ENCODE results near the gene C7.
"Not testable (repeated sequence)": the region's sequence is repeated elsewhere in the genome, so short reads cannot be mapped to it uniquely, and the experiment has no call there.

Gene C7

DNA sequence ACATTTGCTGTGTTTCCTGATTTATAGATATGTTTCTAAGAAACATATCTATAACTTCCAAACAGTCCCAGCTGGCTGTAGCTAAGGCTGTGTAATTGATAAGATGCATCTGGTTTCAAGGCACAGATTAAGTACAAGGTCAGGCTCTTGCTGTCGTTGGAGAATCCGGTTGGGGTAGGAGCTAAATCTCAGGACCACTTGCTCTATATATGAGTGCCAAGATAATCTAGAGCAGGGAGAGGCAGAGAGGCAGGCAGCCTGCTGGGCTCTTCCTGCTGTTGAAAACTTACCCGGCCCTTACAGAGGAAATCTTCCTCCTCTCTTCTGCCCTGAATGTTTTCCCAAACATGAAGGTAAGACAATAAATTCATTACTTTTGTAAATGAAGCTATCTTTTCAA, at the start of gene C7:
Gene C7 (plus strand): TSS at position 234 of the 400 bp plus-strand sequence. CDS start 114 bp downstream, at position 348.
- H3K27ac Mint-ChIP-seq = no peak within 1 kb of the TSS
- H3K4me1 Mint-ChIP-seq = no peaks in the 10 kb centered on the region
- H3K36me3 Mint-ChIP-seq = no peaks in the 10 kb centered on the region
- H3K27me3 Mint-ChIP-seq = peaks cover 21% of the 10 kb centered on the region
- H3K4me3 Mint-ChIP-seq = no peak within 1 kb of the TSS
- no peaks in the 10 kb centered on the region for H3K9me3 Mint-ChIP-seq

DNA sequence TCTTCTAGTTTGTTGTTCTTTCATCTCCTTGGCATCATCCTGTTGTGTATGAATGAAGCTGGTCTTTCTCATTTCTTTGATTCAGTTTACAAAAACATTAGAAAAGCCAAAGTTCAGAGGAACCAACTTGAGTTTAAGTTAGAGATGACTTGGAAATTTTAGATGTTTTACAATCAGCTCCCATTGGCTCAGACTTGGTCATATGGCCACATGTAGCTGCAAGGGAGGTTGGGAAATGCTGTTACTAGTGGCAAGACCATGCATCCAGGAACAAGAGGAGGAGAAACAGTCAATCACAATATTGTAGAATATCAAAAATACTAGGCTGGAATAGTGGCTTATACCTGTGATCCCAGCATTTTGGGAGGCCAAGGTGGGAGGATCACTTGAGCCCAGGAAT, 48.6 kb upstream of the C7 start:
- Mint-ChIP-seq H3K4me1 (no peaks in the 10 kb centered on the region), H3K36me3 (no peaks in the 10 kb centered on the region), H3K27ac (no peak overlapping the region), H3K9me3 (no peaks in the 10 kb centered on the region), H3K4me3 (no peak overlapping the region), H3K27me3 (no peaks in the 10 kb centered on the region)

DNA sequence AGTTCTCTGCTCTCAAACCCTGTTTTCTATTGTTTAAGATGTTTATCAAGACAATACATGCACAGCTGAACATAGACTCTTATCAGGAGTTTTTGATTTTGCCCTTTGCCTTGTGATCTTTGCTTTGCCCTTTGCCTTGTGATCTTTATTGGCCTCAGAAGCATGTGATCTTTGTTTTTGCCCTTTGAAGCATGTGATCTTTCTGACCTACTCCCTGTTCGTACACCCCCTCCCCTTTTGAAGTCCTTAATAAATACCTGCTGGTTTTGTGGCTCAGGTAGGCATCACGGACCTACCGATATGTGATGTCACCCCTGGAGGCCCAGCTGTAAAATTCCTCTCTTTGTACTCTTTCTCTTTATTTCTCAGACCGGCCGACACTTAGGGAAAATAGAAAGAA, 44.3 kb upstream of the C7 start:
- not testable (repeated sequence) for H3K9me3 Mint-ChIP-seq, H3K36me3 Mint-ChIP-seq, H3K4me1 Mint-ChIP-seq, H3K27ac Mint-ChIP-seq, H3K27me3 Mint-ChIP-seq, H3K4me3 Mint-ChIP-seq

DNA sequence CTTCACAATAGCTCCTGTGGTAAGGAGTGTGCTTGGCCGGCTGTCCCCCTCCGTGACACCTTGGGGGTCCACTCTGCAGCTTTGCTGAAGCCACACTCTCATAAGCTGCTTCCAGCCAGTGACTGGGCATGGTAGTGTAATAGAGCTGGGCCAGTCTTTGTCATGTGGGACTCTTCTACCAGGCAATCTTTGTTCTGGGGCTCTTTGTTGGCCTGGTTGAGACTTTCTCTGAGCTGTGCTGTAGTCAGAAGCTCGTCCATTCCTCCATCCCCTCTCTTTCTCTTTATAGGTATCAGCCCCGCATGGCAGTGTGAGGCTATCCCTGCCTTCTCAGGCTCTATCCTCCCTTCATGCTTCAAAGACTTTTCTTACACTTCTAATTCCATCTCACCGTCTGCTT, 42.5 kb upstream of the C7 start:
- no peak overlapping the region for H3K27ac Mint-ChIP-seq
- no peaks in the 10 kb centered on the region for H3K27me3 Mint-ChIP-seq
- no peak overlapping the region for H3K4me3 Mint-ChIP-seq
- H3K36me3 Mint-ChIP-seq = no peaks in the 10 kb centered on the region
- no peaks in the 10 kb centered on the region for H3K9me3 Mint-ChIP-seq
- no peaks in the 10 kb centered on the region for H3K4me1 Mint-ChIP-seq

DNA sequence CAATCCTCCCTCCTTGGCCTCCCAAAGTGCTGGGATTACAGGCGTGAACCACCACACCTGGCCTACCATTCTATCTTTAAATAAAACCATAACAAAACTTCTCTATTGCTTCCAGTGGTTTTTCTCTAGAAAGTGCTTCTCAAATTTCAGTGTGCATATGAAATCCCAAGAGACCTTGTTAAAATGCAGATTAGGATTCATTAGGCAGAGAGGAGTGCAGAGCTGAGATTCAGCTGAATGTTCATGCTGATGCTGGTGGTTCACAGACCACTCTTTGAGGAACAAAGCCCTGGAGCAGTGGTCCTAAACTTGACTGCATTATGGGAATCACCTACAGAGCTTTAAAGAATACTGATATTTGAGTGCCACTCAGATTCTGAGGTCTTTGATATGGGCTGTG, 39.9 kb upstream of the C7 start:
- Mint-ChIP-seq H3K36me3 (no peaks in the 10 kb centered on the region), H3K27ac (no peak overlapping the region), H3K4me3 (no peak overlapping the region), H3K4me1 (no peaks in the 10 kb centered on the region), H3K27me3 (peaks cover 2% of the 10 kb centered on the region), H3K9me3 (no peaks in the 10 kb centered on the region)

DNA sequence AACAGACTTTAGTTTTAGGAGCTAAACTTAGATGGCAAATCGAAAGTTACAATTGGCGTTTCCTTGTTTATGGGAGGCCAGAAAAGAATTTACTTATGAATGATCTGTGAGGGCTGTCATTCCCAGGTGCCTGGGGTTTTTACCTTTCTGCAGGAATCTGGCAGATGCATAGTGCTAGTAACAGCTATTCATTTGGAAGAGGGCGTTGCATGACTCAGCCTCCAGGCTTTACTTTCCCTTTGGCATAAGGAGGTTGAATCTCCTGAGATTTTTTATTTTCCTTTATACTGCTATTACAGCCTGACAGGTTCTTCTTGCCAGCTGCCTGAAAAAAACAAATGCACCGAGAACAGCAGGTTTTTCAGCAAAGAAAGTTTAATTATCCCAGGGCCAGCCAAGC, 38.1 kb upstream of the C7 start:
- H3K9me3 Mint-ChIP-seq = no peaks in the 10 kb centered on the region
- H3K27ac Mint-ChIP-seq = no peak overlapping the region
- H3K27me3 Mint-ChIP-seq = peaks cover 2% of the 10 kb centered on the region
- H3K4me3 Mint-ChIP-seq = no peak overlapping the region
- H3K36me3 Mint-ChIP-seq = no peaks in the 10 kb centered on the region
- no peaks in the 10 kb centered on the region for H3K4me1 Mint-ChIP-seq

DNA sequence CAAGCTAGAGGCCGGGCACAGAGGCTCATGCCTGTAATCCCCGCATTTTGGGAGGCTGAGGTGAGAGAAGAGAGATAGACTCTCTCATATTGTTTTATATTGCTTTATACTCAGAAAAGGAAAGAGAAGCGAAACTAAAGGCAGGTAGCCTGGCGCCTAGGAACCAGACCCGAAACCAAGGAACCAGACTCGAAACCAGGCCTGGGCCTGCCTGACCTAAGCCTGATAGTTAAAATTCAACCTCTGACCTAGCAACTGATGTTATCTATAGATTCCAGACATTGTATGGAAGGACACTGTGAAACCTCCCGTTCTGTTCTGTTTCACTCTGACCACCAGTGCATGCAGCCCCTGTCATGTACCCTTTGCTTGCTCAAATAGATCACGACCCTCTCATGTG, 37.0 kb upstream of the C7 start:
- H3K4me3 Mint-ChIP-seq, H3K27me3 Mint-ChIP-seq, H3K36me3 Mint-ChIP-seq, H3K4me1 Mint-ChIP-seq, H3K27ac Mint-ChIP-seq, H3K9me3 Mint-ChIP-seq: not testable (repeated sequence)

DNA sequence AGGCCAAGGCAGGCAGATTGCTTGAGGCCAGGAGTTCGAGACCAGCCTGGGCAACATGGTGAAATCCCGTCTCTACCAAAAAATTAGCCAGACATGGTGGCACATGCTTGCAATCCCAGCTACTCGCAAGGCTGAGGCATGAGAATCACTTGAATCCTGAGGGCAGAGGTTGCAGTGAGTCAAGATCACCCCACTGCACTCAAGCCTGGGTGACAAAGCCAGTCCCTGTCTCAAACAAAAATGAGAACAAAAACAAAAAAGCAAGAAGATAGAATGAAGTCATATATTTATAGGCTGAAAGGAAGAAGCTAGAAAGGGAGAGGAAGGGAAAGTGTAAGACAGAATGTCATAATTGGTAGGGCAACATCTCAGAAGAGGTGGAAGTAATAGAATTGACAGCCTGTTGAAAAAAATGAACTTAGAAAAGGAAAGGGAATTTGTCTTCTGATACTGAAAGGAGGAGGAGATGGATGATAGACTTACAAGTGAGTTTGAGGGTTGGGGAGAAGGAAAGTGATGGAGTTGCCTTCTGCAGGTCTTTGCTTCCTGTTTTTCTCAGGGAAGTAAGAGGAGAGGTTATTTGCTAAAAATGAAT, 35.9 kb upstream of the C7 start:
- H3K27me3 Mint-ChIP-seq = peaks cover 2% of the 10 kb centered on the region
- H3K4me1 Mint-ChIP-seq = no peaks in the 10 kb centered on the region
- H3K27ac Mint-ChIP-seq = no peak overlapping the region

DNA sequence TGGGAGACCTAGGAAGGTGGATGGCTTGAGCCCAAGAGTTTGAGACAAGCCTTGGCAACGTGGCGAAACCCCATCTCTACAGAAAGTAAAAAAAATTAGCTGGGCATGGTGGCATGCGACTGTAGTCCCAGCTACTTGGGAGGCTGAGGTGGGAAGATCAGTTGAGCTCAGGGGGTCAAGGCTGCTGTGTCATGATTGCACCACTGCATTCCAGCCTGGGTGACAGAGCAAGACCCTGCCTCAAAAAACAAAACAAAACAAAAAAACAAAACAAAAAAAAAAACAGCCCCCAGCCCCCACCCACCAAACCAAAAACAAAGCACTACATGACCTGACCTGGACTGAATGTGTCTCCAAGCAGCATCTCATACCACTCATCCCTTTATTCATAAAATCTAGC, 33.3 kb upstream of the C7 start:
- Mint-ChIP-seq H3K36me3 (peaks cover 3% of the 10 kb centered on the region), H3K4me3 (no peak overlapping the region), H3K27ac (no peak overlapping the region), H3K4me1 (no peaks in the 10 kb centered on the region), H3K27me3 (peaks cover 2% of the 10 kb centered on the region), H3K9me3 (no peaks in the 10 kb centered on the region)

More for the DNA sequence above, 35.9 kb upstream of the C7 start:
- Mint-ChIP-seq H3K4me3 (no peak overlapping the region), H3K9me3 (no peaks in the 10 kb centered on the region), H3K36me3 (peaks cover 3% of the 10 kb centered on the region)

DNA sequence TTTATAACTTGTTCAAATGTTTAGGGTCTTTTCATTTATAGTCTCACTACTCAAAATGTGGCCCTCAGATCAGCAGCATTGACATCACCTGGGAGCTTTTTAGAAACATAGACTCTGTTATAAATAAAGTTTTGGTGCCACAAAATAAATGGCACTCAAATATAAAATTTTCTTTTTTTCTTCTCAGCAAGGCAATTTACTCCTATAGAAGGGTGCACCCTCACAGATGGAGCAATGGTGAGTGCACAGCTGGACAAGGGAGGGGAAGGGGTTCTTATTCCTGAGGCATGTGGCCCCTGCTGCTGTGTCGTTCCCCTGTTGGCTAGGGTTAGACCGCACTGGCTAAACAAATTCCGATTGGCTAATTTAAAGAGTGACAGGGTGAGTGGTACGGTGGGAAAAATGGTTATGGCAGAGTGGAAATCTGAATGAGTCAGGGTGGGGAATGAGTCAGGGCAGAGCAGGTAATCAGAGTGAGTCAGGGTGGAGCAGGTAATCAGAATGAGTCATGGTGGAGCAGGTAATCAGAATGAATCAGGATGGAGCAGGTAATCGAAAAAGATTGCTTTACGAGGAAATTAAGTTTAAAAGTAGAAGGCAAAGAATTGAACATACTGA, 31.8 kb upstream of the C7 start:
- H3K27ac Mint-ChIP-seq = no peak overlapping the region
- no peak overlapping the region for H3K4me3 Mint-ChIP-seq
- H3K4me1 Mint-ChIP-seq = no peaks in the 10 kb centered on the region
- H3K27me3 Mint-ChIP-seq = no peaks in the 10 kb centered on the region
- peaks cover 3% of the 10 kb centered on the region for H3K36me3 Mint-ChIP-seq
- no peaks in the 10 kb centered on the region for H3K9me3 Mint-ChIP-seq

DNA sequence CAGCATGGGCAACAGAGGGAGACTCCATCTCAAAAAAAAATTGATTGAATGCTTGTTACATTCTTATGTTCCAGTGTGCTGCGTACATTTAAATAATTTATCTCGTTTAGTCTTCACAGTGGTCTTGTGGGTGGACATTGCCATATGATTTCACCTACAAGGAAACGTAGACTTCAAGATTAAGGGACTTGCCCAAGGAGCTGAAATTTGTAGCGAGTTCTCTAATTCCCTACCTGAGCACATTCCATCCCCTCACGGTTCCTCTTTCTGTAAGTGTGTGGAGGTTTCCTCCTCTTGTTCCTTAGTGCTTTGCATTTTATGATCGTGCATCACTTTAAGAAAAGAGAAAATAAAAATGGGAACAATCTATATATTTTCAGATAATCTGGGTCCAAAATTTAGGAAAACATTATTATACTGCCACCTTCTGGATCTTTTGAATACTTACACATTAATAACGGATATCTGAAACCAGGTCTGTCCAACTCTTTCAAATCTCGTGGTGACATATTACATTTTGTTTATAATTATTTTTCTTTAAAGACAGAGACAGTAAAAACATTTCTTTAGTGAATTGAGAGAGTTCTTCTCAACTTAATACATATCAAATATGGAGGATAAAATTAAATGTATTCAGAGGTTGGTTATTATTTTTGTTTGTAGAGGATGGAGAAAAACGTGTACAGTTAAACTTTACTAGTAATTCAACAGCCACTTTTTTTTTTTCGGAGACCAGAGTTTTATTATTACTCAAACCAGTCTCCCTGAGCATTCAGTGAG, 29.9 kb upstream of the C7 start:
- Mint-ChIP-seq H3K9me3 (no peaks in the 10 kb centered on the region), H3K36me3 (peaks cover 3% of the 10 kb centered on the region)

DNA sequence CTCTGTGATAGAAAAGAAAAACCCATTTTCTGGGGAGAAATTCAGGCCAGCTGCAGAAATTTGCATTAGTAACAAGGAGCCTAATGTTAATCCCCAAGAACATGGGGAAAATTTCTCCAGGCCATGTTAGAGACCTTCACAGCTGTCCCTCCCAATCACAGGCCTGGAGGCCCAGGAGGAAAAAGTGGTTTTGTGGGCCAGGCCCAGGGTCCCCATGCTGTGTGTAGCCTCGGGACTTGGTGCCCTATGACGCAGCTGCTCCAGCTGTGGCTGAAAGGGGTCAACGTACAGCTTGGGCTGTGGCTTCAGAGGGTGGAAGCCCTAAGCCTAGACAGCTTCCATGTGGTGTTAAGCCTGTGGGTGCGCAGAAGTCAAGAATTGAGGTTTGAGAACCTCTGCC, 27.0 kb upstream of the C7 start:
- H3K36me3 Mint-ChIP-seq = no peaks in the 10 kb centered on the region
- H3K4me3 Mint-ChIP-seq = no peak overlapping the region
- no peaks in the 10 kb centered on the region for H3K27me3 Mint-ChIP-seq
- no peaks in the 10 kb centered on the region for H3K9me3 Mint-ChIP-seq
- H3K4me1 Mint-ChIP-seq = no peaks in the 10 kb centered on the region
- H3K27ac Mint-ChIP-seq = no peak overlapping the region

More for the DNA sequence above, 29.9 kb upstream of the C7 start:
- no peaks in the 10 kb centered on the region for H3K4me1 Mint-ChIP-seq
- no peak overlapping the region for H3K27ac Mint-ChIP-seq
- no peak overlapping the region for H3K4me3 Mint-ChIP-seq
- no peaks in the 10 kb centered on the region for H3K27me3 Mint-ChIP-seq

DNA sequence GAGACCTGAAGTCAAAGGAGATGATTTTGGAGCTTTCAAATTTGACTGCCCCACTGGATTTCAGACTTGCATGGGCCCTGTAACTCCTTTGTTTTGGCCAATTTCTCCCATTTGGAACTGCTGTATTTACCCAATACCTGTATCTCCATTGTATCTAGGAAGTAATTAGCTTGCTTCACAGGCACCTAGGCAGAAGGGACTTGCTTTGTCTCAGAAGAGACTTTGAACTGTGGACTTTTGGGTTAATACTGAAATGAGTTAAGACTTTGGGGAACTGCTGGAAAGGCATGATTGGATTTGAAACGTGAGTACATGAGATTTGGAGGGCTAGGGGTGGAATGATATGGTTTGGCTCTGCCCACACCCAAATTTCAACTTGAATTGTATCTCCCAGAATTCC, 26.2 kb upstream of the C7 start:
- not testable (repeated sequence) for H3K9me3 Mint-ChIP-seq, H3K27me3 Mint-ChIP-seq, H3K4me3 Mint-ChIP-seq, H3K36me3 Mint-ChIP-seq, H3K27ac Mint-ChIP-seq, H3K4me1 Mint-ChIP-seq

DNA sequence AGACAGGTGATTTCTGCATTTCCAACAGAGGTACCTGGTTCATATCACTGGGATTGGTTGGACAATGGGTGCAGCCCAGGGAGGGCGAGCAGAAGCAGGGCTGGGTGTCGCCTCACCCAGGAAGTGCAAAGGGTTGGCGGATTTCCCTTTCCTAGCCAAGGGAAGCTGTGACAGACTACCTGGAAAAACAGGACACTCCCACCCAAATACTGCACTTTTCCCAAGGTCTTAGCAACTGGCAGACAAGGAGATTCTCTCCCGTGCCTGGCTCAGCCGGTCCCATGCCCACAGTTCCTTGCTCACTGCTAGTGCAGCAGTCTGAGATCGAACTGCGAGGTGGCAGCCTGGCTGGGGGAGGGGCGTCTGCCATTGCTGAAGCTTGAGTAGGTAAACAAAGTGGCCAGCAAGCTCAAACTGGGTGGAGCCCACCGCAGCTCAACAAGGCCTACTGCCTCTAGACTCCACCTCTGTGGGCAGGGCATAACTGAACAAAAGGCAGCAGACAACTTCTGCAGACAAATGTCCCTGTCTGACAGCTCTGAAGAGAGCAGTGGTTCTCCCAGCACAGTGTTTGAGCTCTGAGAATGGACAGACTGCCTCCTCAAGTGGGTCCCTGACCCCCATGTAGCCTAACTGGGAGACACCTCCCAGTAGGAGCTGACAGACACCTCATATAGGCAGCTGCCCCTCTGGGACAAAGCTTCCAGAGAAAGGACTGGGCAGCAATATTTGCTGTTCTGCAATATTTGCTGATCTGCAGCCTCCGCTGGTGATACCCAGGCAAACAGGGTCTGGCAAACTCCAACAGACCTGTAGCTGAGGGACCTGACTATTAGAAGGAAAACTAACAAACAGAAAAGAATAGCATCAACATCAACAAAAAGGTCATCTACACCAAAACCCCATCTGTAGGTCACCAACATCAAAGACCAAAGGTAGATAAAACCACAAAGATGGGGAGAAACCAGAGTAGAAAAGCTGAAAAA, 13.6 kb upstream of the C7 start:
- H3K4me1 Mint-ChIP-seq, H3K36me3 Mint-ChIP-seq, H3K9me3 Mint-ChIP-seq, H3K4me3 Mint-ChIP-seq, H3K27ac Mint-ChIP-seq, H3K27me3 Mint-ChIP-seq: not testable (repeated sequence)

DNA sequence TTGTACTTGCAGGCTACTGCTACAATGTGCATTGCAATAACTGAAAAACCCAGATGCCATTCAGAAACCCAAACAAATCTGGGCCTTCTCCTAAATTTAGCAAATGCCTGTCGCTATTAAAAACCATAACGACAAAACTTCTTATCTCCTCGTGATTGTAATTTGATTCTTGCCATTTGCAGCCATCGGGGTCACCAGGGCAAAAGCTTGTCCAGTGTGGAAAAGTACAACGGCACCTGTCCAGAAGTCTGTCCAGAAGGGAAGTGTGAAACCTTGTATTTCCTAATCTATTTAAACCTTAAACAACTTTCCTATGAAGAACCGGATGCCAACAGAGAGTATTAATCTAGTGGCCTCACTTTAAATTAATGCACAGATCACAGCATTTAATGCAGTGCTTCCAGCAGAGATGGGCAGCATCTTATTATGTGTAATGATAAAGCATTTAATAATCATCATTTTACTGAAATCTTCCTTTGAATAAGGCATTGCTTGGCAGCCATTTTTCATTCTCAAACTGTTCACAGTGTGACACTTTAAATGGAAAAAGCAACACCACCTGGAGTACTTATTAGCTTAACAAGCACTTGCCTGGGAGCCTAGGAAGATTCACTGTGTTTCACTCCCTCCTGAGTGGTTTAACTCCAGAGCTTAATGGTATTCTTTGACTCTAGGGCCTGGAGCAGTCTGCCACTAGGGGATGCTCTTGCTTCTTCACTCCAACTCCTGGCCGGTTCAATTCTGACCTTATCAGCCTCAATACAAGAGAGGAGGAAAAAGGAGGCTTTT, 4.9 kb upstream of the C7 start:
- Mint-ChIP-seq H3K27ac (no peak overlapping the region), H3K4me1 (no peaks in the 10 kb centered on the region), H3K4me3 (no peak overlapping the region), H3K36me3 (no peaks in the 10 kb centered on the region), H3K9me3 (no peaks in the 10 kb centered on the region), H3K27me3 (peaks cover 9% of the 10 kb centered on the region)
